GM18499 (cell line): Measurements from ENCODE around the gene COL25A1.

Experiments
- ATAC-seq: cut with Tn5 transposase; IDR thresholded peaks from one replicate; pipeline ENCODE4 v1.9.1; 2021; ENCODE audit warnings: moderate number of reproducible peaks; ENCODE audit not compliant: insufficient read depth, unreplicated experiment

COL25A1 gene

DNA sequence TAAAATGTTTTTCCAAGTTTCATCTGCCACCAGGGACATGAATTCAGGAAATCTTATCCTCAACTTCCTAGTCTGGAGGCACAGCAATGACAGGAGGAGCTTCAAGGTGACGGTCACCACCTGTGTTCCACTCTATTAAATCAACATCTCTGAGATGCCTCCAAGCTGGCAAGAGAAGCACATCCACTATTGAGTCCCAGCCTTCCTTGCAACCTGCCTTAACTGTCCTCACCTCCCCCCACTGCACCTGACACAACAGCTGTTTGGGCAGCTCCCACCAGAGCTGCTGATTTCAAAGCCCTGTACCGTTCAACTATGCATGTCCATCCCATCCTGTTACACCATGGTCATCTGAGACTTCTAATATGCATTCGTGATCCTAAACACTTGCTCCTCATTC is 123.4 kb downstream of the COL25A1 start:
- no peak for ATAC-seq

DNA sequence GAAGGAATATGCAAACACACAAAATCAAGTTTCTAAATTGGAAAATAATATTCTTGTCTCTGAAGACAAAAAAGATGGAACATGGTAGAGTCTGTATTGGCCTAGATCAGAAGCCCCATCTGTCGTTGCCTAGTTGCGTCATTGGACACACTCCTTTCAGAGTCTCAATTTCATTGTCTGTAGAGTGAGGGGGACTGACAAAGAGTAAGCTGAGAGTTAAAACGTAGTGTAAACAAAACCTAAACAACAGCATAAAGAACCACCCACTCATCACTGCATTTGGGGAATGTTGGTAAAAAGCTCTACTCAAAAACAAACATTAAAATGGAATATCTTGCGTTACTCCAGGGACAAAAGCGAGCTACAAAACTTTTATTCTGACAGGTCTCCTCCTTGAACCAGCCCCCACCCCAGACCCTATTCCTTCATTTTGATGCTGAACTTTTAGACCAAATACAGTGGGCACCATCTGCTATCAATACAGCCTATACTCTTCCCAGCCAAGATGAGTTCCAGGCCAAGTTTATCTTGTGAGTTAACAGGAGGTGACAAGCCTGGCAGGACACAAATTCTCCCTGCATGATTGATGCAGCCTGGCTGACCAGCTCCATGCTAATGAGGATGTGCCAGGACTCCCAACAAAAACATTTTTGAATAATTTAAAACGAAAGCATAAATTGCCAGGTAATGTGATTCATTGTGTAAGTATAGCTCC is 125.2 kb downstream of the COL25A1 start:
- ATAC-seq = no peak

DNA sequence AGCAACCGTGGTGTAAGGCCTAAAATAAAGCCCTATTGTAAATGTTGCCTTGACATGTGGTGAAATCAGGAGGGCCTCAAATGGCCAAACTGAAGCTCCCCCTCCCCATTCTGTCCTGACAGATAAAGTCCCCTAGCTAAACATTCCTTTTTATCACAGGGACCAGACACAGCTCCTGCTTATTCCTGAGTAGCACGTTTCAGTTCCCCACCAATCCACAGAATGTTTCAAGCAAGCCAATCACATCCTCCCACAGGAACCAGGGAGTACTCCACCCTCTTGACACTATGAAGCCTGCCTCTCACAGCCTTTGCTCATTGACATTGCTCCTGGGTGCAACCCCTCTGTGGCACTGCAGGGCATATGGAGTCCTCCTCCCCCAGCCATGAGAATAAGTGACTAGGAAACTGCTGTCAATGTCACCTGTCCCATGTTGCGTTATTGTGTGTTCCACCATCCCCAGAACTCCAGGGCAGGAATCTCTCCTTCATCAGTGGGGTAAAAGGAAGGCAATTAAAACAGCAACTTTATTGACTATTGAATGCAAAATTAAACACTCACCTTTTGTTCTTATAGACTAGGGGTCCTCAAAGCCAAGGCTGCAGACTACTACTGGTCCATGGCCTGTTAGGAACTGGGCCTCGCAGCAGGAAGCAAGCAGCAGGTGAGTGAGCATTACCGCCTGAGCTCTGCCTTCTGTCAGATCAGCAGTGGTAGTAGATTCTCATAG is 128.1 kb downstream of the COL25A1 start:
- ATAC-seq = no peak

DNA sequence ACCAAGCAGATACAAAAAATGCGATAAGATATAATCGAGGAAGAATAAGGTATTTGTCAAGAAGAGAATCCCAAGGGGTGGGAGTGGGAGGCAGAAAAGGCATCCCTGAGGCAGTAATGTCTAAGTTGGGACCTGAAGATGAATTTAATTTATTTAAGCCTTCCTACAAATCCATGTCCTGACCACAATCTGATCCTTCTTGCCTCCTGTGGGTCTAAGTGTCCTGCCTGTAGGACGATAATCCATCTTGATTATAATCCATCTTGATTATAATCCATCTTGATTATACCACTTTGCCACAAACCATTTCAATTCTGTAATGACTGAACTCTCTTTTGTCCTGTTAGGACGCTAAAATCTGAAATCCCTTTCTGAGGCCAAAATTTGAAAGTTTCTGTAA is 130.2 kb downstream of the COL25A1 start:
- no peak for ATAC-seq

DNA sequence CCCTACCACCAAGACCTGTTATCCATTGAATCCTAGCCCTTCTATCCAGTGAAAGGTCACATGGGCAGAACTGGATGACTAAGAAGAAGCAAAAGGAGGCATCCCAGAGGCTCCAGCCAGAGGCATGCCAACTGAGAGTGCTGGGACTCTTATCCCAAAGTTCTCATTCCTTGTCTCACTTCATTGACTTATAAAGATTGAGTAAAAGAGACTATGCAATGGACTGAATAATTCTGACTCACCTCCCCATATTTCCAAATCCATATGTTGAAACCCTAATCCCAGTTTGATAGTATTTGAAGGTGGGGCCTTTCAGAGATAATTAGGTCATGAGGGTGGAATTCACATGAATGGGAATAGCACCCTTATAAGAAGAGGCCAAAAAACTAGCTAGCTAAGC is 131.4 kb downstream of the COL25A1 start:
- no peak for ATAC-seq

DNA sequence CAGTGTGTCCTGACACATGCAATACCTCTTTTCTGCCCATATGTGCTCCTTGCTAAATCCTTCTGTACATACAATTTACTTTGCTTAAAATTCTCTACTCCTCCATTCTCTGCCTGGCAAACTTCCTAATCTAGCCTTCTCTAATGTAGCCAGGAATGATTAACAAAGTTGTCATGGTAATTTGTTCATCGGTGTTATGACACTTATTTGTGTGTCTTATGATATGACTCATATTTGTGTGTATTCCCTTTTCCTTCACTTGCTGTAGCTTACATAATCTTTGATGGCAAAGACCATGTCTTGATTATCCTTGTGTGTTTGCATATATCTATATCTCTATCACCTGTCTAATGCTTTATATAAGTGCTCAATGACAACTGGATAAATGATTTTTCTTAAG is 133.3 kb downstream of the COL25A1 start:
- ATAC-seq = no peak

DNA sequence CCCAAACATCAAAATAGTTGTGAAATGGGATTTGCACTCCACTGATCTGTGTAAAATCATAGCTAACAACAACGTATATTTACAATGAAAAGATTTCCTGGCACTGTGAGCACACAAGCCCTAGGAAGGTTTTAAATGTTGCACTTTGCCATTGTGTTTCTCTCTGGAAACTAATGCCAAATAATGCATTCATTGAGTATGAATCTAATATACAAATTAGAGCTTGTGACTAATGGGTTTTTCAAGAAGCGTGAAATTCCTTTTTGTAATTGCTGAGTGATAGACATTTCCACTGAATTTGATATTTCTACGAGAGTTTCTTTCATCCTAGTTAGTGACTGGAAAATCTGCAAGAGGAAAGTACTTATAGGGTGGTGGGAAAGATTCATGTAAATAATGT is 135.9 kb downstream of the COL25A1 start:
- no peak for ATAC-seq

DNA sequence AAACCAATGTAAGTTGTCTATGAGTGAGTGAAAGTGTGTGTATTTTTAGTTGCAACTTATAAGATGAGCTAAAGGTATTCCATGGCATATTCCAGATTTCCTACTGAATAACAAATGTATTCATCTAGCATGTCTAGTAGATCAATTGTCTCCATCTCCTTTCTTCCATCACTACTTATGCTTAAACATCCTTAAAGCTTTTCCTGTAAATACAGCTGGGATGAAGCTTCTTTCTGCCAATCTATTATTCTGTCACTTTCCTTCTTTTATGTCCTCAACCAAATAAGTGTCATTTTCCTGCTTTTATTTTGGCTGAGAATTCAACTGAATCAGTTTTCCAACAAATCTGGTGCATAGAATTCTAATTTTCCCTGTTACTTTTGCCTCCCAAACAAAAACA is 136.3 kb downstream of the COL25A1 start:
- ATAC-seq = no peak

DNA sequence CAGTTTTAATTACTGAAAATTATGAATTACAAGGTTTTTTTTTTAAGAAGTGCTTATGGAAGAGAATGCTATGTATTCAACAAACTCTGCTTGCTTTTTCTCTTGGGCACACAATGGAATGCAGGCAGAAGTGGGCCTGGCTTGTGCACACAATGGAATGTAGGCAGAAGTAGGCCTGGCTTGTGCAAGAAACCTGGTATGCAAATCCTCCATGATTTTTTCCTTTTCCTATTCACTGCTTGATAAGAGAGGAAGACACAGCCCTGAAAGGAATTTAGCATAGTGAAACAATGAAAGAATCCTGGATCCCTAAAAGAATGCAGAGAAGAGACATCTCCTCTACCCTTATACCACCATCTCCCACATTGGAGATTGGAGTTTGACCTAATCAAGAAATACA is 138.4 kb downstream of the COL25A1 start:
- ATAC-seq = no peak

DNA sequence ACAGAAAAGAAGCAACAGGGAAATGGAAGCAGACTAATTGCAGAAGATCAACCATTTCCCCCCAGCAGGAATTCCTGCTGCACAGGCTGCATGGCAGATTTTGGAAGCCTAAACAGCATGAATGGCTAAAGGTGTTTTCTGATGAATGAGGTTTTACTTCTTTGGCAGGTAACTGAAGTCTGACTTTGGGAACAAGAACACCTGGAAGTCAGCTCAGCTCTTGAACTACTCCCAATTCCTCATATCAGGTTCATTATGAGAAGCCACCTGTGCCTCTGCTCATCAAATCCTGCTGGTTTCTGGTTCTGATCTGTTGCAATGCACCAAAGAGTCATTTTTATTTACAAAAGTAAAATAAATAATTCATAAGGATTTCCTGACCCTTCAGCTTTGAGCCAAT is 139.0 kb downstream of the COL25A1 start:
- no peak for ATAC-seq

DNA sequence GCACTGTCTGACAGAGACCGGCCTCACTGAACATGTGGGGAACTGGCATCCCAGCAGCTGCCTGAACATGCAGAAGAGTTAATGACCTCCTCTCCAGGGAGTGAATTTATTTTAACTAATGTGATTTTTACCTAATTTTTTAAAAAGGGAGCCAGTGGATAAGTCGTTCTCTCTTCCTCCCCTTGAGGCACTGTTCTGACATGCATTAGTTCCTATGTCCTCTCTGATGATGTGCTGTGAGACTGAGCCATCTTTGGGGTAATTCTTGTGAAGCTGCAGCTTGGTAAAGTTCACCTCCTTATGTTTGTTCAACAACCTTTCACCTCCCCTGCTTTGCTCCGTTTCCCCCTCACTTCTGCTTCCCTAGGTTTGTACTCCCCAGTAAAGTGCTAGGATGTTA is 139.7 kb downstream of the COL25A1 start:
- no peak for ATAC-seq

DNA sequence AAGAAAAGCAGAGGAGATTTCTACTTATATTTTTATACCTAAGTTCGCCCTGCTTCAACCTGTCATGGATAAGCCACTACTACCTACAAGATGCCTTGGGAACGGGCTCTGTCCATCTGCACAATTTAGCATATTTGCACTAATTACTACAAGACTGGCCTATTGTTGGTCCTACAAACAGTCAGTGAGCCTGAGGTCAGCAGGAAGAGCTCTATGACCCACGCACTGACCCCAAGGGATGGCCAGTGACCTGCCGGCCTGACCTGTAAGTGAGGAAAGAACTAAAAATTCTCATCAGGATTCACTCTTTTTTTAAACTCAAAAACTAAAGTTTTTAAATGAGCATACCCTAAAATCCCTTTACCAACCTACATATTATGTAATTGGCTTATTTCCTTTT is 142.0 kb downstream of the COL25A1 start:
- ATAC-seq = no peak

DNA sequence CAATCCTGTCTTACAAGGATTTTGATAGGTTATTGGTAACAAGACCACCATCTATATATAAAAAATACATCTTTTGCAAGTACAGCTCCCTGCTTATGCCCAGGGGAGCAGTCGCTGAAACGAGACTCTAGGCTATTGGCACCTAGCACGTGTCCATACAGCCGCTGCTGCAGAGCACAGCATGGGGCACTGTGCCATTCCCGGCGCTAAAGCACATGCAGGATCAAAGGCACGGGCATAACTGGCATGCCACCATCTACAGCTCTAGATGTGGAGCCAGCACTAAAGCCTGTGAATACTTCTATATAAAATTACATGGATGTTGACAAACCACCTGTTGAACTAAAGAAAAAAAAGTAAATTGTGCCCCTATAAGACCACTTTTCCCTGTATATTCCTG is 144.8 kb downstream of the COL25A1 start:
- ATAC-seq = no peak

DNA sequence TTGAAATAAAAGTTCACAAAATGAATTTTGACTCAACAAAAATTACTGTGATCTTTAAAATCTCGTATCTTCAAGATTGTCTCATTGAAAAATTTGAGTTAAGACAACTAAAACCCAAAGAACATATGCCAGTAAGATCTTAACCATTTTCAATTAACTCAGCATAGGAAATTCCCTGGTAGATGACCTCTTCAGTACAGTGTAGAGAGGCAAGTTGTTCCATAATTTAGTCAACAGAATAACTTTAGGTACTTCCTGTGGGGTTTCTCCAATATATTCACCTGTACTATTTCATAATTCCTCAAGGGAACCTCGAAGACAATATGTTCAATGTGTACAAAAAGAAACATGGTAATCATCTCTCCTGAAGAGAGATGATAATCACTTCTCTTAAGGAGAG is 145.3 kb downstream of the COL25A1 start:
- no peak for ATAC-seq

DNA sequence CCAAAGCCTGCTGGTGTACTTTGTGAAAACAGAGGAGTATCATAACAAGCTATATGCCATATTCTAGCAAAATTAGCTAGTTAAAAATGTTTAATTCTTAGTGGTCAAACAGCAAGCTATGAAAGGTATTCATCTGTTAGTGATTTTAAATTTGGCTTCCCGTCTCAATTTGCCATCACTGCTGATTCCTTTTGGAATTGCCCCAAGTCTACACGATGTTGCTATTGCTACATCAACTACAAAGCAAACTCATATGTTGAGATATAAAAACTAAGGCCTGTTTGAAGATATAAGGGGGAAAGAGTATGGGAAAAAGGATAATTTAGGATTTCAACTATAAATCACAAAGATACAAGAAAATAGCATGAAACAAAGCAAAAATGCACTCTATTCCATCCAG is 146.1 kb downstream of the COL25A1 start:
- ATAC-seq = no peak

DNA sequence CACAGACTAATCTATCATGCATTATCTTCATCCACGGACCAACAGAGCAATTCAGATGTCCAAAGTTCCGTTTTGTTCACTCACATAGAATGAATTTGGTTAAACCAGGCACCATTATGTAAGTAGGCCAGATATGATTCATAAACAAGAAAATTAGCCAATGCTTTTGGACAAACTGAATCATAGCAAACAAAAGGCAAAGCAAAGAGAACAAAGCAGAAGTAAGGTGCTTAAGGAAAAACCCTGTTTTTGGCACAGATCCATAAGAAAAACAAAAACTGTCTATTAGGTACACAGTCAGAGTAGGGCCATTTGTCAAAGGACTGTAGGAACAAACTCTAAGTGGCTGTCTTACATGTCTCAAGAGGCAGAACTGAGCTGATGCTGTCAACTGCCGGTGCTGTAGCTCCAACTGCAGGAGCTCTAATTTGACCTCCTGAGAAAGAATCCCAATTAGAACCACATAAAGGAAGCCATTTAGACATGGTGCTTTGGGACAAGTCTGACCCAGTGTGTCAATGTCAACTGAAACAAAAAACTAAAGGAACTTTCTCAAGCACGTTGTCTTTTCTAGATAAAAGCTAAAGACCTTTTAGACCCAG is 146.7 kb downstream of the COL25A1 start:
- no peak for ATAC-seq

DNA sequence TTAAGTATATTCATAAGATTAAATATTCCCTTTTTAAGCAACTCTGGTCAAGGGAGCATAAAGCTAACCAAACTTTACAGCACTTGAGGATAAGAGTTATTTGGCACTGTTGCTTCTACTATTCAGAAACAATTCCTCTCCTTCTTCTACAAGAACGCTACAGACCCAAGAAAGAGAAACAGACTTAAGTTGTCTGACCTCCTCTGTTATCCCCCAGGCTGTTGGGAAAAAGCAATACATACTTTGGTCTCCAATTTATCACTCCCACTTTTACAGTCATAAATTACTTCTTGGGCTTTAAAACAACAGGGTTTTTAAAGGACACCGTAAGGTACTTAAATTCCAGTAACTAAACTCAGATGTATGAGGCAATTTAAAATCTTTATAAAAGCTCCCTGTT is 147.4 kb downstream of the COL25A1 start:
- no peak for ATAC-seq

DNA sequence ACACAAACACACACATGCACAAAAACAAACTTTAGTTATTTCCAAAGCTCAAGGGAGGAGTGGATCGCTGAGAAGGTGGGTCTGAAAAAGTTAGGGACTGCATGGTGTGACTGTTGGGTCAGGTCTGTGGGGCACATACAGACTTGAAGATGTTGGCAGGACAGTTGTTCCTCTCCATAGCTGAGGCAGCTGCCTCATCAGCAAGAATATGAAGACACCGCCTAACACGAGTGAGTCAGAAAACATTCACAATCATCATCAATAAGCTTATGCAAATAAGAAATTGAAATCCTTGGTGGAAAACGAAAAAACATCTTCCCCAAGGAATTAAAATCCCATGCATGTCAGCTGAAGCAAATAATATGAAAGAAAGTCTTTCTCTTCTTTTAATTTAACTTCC is 148.0 kb downstream of the COL25A1 start:
- no peak for ATAC-seq

DNA sequence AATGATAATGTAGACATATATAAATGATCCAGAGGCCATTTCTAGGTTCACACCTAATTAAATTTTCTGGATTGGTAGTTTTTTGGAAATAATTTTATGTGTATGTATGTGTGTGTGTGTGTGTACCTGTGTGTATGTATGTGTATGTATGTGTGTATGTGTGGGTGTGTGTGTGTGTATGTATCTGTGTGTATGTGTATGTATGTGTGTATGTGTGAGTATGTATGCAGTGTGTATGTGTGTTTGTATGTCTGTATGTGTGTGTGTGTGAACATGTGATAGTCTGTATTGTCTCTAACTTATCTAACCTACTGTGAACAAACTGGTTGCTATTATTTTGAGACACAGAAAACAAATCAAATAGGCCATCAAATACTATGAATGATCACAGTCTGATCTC is 152.6 kb downstream of the COL25A1 start:
- no peak for ATAC-seq

DNA sequence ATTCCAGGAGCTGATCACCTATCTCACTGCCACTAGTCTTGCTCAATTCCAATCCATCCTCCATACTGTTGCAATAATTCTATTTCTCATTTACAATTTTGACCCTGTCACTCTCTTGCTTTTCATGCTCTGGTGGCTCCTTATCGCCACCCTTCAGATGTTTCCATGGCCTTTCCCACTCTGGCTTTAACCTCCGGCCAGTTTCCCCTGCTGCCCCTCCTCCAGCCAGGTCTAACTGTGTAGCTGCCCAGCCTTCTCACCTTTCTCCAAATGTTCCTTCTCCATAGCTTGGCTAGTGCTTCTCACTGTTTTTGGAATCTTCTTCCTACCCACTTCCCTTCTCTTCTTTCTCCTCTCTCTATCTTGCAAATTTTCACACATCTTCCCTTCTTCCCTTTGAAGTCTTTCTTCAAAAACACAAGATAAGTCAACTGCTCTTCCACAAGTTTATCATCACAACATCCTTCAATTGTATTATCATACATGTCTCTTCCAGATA is 153.8 kb downstream of the COL25A1 start:
- no peak for ATAC-seq

DNA sequence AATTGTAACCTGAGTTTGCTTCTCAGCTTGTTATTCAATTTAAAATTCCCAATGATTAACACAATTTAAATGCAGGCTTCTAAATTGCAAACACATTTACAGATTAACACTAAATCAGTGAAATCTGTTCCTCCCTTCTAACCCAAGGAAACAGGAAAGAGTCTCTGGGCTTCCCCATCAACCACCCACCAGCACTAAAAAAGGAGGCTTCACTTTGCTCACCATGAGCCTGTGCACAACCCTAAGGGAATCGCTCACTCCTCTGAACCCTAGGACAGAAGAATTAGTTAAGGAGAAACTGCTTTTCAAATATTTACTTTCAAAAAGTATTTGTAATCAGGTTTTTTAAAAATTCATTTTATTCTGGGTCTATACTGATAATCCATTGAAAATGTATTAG is 155.3 kb downstream of the COL25A1 start:
- ATAC-seq = no peak

DNA sequence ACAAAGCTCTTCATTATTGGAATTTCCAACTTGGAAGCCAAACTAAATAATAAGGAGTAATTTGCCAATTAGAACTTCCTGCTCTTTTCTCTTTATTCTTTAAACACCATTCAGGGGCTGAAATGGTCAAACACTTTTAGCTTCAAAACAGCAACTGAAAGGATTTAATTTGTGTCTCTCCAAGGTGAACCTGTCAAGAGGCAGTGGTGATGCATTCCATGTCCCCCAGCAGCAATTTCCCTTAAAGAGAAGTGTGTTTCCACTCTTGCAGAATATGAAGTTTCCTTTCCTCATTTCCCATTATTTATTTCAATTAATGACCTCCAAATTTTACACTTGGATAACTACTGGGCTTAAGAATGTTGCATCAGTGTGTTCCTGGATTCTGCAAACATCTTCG is 156.0 kb downstream of the COL25A1 start:
- ATAC-seq = no peak
